ENCODE results near the gene KLHDC10.

GRCh38 chr7:130152493-130153210, 82.3 kb downstream of the KLHDC10 start:
- TF ChIP-seq CTCF (IDR thresholded peaks at IDR 0.05; ENCODE audit: poor library complexity, severe bottlenecking): no peak
- TF ChIP-seq SMC3 (conservative IDR thresholded peaks at IDR 0.05; ENCODE audit: poor library complexity): no peak
- TF ChIP-seq POLR2AphosphoS5 (IDR thresholded peaks at IDR 0.05): no peak
- no peak for TF ChIP-seq MXI1 (conservative IDR thresholded peaks at IDR 0.05; ENCODE audit: poor library complexity, severe bottlenecking)
- no peak for TF ChIP-seq TAF1 (IDR thresholded peaks at IDR 0.05; ENCODE audit: low read depth)
- no peak for TF ChIP-seq REST (IDR thresholded peaks at IDR 0.05; ENCODE audit: borderline replicate concordance)
